Panc1 (cell line): ENCODE results near the gene MINAR2. TPM values are rescaled to one million over a fixed set of nuclear protein-coding genes. Genes with fewer than 3 reads are reported as not detected.

ENCODE experiments used
- ATAC-seq: fragments of 200-7000 bp; cut with Tn5 transposase; 2 replicates; pipeline ENCODE4 v1.9.1; 2020; ENCODE audit warnings: mild to moderate bottlenecking, moderate library complexity
- BruUV-seq: library from RNA; stranded (reverse); fragments of 400-500 nt; replicated peaks from 2 replicates; lab custom pipeline; 2021; lab: Mats Ljungman, UMichigan
- CTCF ChIA-PET: fragments of 300-600 bp; sonication (Branson Sonifier 250); formaldehyde crosslinking; loops from one replicate; lab custom pipeline; 2022; ENCODE audit warnings: antibody characterized with exemption; lab: Charles Lee
- POLR2A ChIA-PET: fragments of 300-600 bp; sonication (Branson Sonifier 250); formaldehyde crosslinking; loops from one replicate; lab custom pipeline; 2022; ENCODE audit warnings: antibody characterized with exemption; lab: Charles Lee
- DNase-seq: peaks from one replicate; pipeline ENCODE4 v3.0.0-alpha.2; 2010; ENCODE audit warnings: low read depth, low spot score
- H3K27ac ChIP-seq: 2 replicates; pipeline ENCODE4 v1.5.1; 2011; ENCODE audit warnings: mild to moderate bottlenecking, low read length, inconsistent platforms
- H3K27me3 ChIP-seq: fragments of 200-500 bp; sonication (Bioruptor generic); 2 replicates; pipeline ENCODE4 v1.6.0; 2014; ENCODE audit warnings: low read length, inconsistent platforms; ENCODE audit not compliant: control insufficient read depth, insufficient read depth
- H3K36me3 ChIP-seq: fragments of 200-500 bp; sonication (Bioruptor generic); 2 replicates; pipeline ENCODE4 v1.5.1; 2014; ENCODE audit warnings: inconsistent platforms, mild to moderate bottlenecking, low read length, moderate library complexity; ENCODE audit not compliant: control insufficient read depth, insufficient read depth
- H3K4me1 ChIP-seq: 2 replicates; pipeline ENCODE4 v1.5.1; 2011; ENCODE audit warnings: inconsistent platforms, mild to moderate bottlenecking, low read length, moderate library complexity; ENCODE audit not compliant: control insufficient read depth, insufficient read depth
- H3K4me3 ChIP-seq, 2 experiments: 2 replicates each; pipeline ENCODE4 v1.5.1; 2011 to 2012; ENCODE audit warnings: low read depth in 2 of 2, low read length in 2 of 2, mild to moderate bottlenecking in 2 of 2, inconsistent platforms in 1 of 2, moderate library complexity in 1 of 2
- H3K9me3 ChIP-seq: fragments of 200-500 bp; sonication (Bioruptor generic); 2 replicates; pipeline ENCODE4 v1.5.1; 2014; ENCODE audit warnings: low read depth, mild to moderate bottlenecking, inconsistent platforms, low read length, moderate library complexity; ENCODE audit not compliant: control insufficient read depth, insufficient read depth
- POLR2AphosphoS5 ChIP-seq: IDR thresholded peaks from 2 replicates; pipeline ENCODE4 v1.6.1; 2012; ENCODE audit warnings: mild to moderate bottlenecking, low read depth, low read length, moderate library complexity
- SIN3A ChIP-seq: IDR thresholded peaks from 2 replicates; pipeline ENCODE4 v1.6.1; 2012; ENCODE audit warnings: low read depth, mild to moderate bottlenecking, low read length, moderate library complexity, borderline replicate concordance; ENCODE audit not compliant: insufficient read depth
- TCF7L2 ChIP-seq: IDR thresholded peaks from 2 replicates; pipeline ENCODE4 v1.6.1; 2011; ENCODE audit warnings: mild to moderate bottlenecking, low read depth, low read length, inconsistent platforms
- in situ Hi-C: cut with HindIII; loops from 2 replicates; pipeline ENCODE4 v1.10.0; 2016; ENCODE audit warnings: low sequenced_read_pairs, low pct_unique_long_range_greater_than_20kb
- intact Hi-C: fragments of 100-400 bp; cut with micrococcal nuclease; formaldehyde crosslinking; loops from one replicate; pipeline ENCODE4 v1.10.0; 2022; ENCODE audit not compliant: unreplicated experiment
- total RNA-seq: library from RNA; stranded (reverse); gene quantifications from one replicate; pipeline ENCODE4 v1.2.1, GENCODE V29; 2021; ENCODE audit not compliant: unreplicated experiment
- TF ChIP-seq, protein P1 (sequence below): fragments of 450-650 bp; IDR thresholded peaks from 2 replicates; pipeline ENCODE4 v1.5.1; 2017; ENCODE audit warnings: mild to moderate bottlenecking
- TF ChIP-seq, protein P2 (sequence below), 2 experiments: IDR thresholded peaks; 2 replicates each; pipeline ENCODE4 v1.6.1; 2011 to 2012; ENCODE audit warnings: low read depth in 2 of 2, control low read depth in 1 of 2, low read length in 1 of 2, mild to moderate bottlenecking in 1 of 2, moderate library complexity in 1 of 2; ENCODE audit not compliant: insufficient read depth in 1 of 2

MINAR2 gene
- total RNA-seq, 1 experiment from 2014 or later: not detected

DNA sequence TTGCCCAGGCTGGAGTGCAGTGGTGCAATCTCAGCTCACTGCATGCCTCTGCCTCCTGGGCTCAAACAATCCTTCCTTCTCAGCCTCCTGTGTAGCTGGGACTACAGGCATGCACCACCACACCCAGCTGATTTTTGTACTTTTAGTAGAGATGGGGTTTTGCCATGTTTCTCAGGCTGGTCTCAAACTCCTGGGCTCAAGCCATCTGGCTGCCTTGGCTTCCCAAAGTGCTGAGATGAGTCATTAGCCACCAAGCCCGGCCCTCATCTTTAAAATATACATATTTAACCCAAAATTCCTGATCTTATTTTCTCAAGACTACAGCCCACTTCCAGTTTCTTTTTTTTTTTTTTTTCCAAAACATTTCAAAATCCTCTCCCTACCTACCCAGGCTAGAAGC is 31.7 kb upstream of the MINAR2 start:
- intact Hi-C loops (no loop called here), in situ Hi-C loops (no loop called here)
- no TSS peak for BruUV-seq
- H3K4me1 ChIP-seq: no peaks in the 10 kb centered on the region
- DNase-seq (no peak), ATAC-seq (no peak)
- H3K36me3 ChIP-seq: no peaks in the 10 kb centered on the region
- TF ChIP-seq SIN3A: no peak
- H3K9me3 ChIP-seq: no peaks in the 10 kb centered on the region
- no peaks in the 10 kb centered on the region for H3K27me3 ChIP-seq
- H3K27ac ChIP-seq: no peak overlapping the region
- ChIA-PET POLR2A (no interaction called here), CTCF (no interaction called here)
- H3K4me3 ChIP-seq: no peak overlapping the region

DNA sequence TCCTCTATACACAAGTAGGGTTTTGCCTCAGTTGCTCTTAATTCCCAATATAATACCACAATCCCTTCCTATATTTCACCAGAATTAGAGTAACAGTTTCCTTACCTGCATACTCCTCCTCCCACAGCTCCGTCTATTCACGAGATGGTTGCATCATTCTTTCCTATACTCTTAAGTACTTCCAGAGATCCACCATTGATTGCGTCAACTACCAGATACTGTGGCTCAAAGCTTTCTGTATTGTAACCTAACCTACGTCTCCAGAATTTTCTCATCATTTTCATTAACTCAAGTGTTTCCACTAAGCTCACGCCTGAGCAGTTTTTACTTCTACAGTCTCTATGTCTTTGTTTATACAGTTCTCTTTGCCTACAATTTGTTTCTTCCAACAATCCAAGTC is 31.2 kb upstream of the MINAR2 start:
- no TSS peak for BruUV-seq
- TF ChIP-seq POLR2AphosphoS5: no peak
- TF ChIP-seq SIN3A: no peak
- TF ChIP-seq, protein P1, sequence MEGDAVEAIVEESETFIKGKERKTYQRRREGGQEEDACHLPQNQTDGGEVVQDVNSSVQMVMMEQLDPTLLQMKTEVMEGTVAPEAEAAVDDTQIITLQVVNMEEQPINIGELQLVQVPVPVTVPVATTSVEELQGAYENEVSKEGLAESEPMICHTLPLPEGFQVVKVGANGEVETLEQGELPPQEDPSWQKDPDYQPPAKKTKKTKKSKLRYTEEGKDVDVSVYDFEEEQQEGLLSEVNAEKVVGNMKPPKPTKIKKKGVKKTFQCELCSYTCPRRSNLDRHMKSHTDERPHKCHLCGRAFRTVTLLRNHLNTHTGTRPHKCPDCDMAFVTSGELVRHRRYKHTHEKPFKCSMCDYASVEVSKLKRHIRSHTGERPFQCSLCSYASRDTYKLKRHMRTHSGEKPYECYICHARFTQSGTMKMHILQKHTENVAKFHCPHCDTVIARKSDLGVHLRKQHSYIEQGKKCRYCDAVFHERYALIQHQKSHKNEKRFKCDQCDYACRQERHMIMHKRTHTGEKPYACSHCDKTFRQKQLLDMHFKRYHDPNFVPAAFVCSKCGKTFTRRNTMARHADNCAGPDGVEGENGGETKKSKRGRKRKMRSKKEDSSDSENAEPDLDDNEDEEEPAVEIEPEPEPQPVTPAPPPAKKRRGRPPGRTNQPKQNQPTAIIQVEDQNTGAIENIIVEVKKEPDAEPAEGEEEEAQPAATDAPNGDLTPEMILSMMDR: no peak
- H3K27ac ChIP-seq: no peak overlapping the region
- DNase-seq (no peak), ATAC-seq (no peak)
- CTCF ChIA-PET: no interaction called here
- H3K9me3 ChIP-seq: no peaks in the 10 kb centered on the region
- H3K36me3 ChIP-seq: no peaks in the 10 kb centered on the region
- H3K4me1 ChIP-seq: no peaks in the 10 kb centered on the region
- in situ Hi-C loops (no loop called here), intact Hi-C loops (no loop called here)
- H3K27me3 ChIP-seq: no peaks in the 10 kb centered on the region
- no peak overlapping the region for H3K4me3 ChIP-seq
- POLR2A ChIA-PET: no interaction called here

DNA sequence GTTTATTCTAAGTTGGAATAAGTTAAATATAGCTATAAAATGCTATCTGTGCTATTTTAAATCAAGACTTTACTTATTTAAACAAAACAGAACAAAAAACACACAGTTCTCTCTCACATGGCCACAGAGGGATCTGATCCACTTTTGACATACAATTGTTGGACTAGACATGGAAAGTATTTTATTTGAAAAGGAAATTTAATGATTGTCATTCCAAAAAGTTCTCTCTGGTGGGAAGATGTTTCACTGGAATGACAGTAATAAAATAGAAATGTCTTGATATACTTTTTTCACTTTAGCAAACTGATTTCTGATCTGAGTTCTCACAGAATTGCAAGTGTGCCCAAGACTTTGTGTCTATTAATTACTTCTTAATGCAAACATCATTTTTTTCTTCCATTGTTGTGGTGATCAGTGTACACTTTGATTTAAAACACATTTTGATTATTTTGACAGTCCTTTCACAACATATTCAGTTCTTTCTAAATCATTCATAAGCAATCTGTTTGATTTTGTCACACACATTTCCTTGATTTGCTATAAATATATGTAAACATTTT is 30.1 kb upstream of the MINAR2 start:
- Histone ChIP-seq H3K9me3 (no peaks in the 10 kb centered on the region), H3K4me1 (no peaks in the 10 kb centered on the region), H3K4me3 (no peak overlapping the region), H3K27ac (no peak overlapping the region), H3K36me3 (no peaks in the 10 kb centered on the region), H3K27me3 (no peaks in the 10 kb centered on the region)
- in situ Hi-C loops: no loop called here
- no TSS peak for BruUV-seq
- intact Hi-C loops: no loop called here
- ATAC-seq (no peak), DNase-seq (no peak)
- ChIA-PET POLR2A (no interaction called here), CTCF (no interaction called here)
- TF ChIP-seq, protein P2, sequence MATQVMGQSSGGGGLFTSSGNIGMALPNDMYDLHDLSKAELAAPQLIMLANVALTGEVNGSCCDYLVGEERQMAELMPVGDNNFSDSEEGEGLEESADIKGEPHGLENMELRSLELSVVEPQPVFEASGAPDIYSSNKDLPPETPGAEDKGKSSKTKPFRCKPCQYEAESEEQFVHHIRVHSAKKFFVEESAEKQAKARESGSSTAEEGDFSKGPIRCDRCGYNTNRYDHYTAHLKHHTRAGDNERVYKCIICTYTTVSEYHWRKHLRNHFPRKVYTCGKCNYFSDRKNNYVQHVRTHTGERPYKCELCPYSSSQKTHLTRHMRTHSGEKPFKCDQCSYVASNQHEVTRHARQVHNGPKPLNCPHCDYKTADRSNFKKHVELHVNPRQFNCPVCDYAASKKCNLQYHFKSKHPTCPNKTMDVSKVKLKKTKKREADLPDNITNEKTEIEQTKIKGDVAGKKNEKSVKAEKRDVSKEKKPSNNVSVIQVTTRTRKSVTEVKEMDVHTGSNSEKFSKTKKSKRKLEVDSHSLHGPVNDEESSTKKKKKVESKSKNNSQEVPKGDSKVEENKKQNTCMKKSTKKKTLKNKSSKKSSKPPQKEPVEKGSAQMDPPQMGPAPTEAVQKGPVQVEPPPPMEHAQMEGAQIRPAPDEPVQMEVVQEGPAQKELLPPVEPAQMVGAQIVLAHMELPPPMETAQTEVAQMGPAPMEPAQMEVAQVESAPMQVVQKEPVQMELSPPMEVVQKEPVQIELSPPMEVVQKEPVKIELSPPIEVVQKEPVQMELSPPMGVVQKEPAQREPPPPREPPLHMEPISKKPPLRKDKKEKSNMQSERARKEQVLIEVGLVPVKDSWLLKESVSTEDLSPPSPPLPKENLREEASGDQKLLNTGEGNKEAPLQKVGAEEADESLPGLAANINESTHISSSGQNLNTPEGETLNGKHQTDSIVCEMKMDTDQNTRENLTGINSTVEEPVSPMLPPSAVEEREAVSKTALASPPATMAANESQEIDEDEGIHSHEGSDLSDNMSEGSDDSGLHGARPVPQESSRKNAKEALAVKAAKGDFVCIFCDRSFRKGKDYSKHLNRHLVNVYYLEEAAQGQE (IDR thresholded peaks at IDR 0.05; ENCODE audit: insufficient read depth in 1 of 2, low read depth in 2 of 2, low read length in 1 of 2): no peak
- no peak for TF ChIP-seq SIN3A
- no peak for TF ChIP-seq TCF7L2
- TF ChIP-seq, protein P1: no peak
- no peak for TF ChIP-seq POLR2AphosphoS5
